ENCODE measurements around the gene OIT3. TPM values are rescaled to one million over a fixed set of nuclear protein-coding genes. Genes with fewer than 3 reads are reported as not detected.
A peak's percentile ranks its signal among the peaks of the same experiment; 100 is the strongest.

OIT3 gene
- polyA plus RNA-seq, 1 of the 3 experiments (the other 2 are of a cell fraction), result not detected

DNA sequence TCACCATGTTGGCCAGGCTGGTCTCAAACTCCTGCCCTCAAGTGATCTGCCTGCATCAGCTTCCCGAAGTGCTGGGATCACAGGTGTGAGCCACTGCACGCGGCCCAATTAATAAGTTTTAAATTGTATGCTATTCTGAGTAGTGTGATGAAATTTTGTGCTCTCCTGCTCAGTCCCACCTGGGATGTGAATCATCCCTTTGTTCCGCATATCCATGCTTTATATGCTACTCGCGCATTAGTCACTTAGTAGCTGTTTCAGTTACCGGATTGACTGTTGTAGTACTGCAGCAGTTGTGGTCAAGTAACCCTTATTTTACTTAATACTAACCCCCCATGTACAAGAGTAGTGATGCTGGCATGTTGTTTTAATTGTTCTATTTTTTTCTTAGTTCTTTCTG lies 47.3 kb upstream of the OIT3 start:
- TF ChIP-seq RAD21 (IDR thresholded peaks at IDR 0.05; ENCODE audit: low read length) (no peak), RFX5 (IDR thresholded peaks at IDR 0.05; ENCODE audit: low read length) (no peak), CHD2 (IDR thresholded peaks at IDR 0.05; ENCODE audit: low read length, partially characterized antibody) (no peak), FOSL2 (IDR thresholded peaks at IDR 0.05; ENCODE audit: borderline replicate concordance, low read depth) (peak; percentile 81), NRF1 (IDR thresholded peaks at IDR 0.05; ENCODE audit: low read depth, low read length) (no peak), TEAD4 (IDR thresholded peaks at IDR 0.05; ENCODE audit: borderline replicate concordance, insufficient read depth) (no peak), JUND (IDR thresholded peaks at IDR 0.05) (peak; percentile 61), RCOR1 (IDR thresholded peaks at IDR 0.05; ENCODE audit: low read length) (no peak), EP300 (IDR thresholded peaks at IDR 0.05; ENCODE audit: borderline replicate concordance in 1 of 2, low read depth in 1 of 2, low read length in 1 of 2) (no peak), MEF2A (IDR thresholded peaks at IDR 0.05; ENCODE audit: borderline replicate concordance, low read depth) (no peak), TCF12 (IDR thresholded peaks at IDR 0.05) (peak; percentile 46; the same call in 1 of the 2 replicates), SMC3 (IDR thresholded peaks at IDR 0.05; ENCODE audit: low read depth, low read length) (no peak), GABPA (IDR thresholded peaks at IDR 0.05; ENCODE audit: low read depth) (no peak), FOXM1 (IDR thresholded peaks at IDR 0.05; ENCODE audit: low read depth) (no peak), POLR2AphosphoS5 (IDR thresholded peaks at IDR 0.05; ENCODE audit: low read depth, low read length) (no peak), MXI1 (IDR thresholded peaks at IDR 0.05; ENCODE audit: low read depth, low read length) (no peak), TAF1 (IDR thresholded peaks at IDR 0.05; ENCODE audit: borderline replicate concordance, low read depth, low read length) (no peak)
- TF ChIP-seq, protein P1, sequence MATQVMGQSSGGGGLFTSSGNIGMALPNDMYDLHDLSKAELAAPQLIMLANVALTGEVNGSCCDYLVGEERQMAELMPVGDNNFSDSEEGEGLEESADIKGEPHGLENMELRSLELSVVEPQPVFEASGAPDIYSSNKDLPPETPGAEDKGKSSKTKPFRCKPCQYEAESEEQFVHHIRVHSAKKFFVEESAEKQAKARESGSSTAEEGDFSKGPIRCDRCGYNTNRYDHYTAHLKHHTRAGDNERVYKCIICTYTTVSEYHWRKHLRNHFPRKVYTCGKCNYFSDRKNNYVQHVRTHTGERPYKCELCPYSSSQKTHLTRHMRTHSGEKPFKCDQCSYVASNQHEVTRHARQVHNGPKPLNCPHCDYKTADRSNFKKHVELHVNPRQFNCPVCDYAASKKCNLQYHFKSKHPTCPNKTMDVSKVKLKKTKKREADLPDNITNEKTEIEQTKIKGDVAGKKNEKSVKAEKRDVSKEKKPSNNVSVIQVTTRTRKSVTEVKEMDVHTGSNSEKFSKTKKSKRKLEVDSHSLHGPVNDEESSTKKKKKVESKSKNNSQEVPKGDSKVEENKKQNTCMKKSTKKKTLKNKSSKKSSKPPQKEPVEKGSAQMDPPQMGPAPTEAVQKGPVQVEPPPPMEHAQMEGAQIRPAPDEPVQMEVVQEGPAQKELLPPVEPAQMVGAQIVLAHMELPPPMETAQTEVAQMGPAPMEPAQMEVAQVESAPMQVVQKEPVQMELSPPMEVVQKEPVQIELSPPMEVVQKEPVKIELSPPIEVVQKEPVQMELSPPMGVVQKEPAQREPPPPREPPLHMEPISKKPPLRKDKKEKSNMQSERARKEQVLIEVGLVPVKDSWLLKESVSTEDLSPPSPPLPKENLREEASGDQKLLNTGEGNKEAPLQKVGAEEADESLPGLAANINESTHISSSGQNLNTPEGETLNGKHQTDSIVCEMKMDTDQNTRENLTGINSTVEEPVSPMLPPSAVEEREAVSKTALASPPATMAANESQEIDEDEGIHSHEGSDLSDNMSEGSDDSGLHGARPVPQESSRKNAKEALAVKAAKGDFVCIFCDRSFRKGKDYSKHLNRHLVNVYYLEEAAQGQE (IDR thresholded peaks at IDR 0.05; ENCODE audit: low read depth, low read length), result no peak
- TF ChIP-seq, protein P2, sequence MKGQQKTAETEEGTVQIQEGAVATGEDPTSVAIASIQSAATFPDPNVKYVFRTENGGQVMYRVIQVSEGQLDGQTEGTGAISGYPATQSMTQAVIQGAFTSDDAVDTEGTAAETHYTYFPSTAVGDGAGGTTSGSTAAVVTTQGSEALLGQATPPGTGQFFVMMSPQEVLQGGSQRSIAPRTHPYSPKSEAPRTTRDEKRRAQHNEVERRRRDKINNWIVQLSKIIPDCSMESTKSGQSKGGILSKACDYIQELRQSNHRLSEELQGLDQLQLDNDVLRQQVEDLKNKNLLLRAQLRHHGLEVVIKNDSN (IDR thresholded peaks at IDR 0.05; ENCODE audit: borderline replicate concordance, low read depth), result no peak
- TF ChIP-seq, protein P3, sequence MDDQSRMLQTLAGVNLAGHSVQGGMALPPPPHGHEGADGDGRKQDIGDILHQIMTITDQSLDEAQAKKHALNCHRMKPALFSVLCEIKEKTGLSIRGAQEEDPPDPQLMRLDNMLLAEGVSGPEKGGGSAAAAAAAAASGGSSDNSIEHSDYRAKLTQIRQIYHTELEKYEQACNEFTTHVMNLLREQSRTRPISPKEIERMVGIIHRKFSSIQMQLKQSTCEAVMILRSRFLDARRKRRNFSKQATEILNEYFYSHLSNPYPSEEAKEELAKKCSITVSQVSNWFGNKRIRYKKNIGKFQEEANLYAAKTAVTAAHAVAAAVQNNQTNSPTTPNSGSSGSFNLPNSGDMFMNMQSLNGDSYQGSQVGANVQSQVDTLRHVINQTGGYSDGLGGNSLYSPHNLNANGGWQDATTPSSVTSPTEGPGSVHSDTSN (IDR thresholded peaks at IDR 0.05), result no peak
- TF ChIP-seq, protein P4, sequence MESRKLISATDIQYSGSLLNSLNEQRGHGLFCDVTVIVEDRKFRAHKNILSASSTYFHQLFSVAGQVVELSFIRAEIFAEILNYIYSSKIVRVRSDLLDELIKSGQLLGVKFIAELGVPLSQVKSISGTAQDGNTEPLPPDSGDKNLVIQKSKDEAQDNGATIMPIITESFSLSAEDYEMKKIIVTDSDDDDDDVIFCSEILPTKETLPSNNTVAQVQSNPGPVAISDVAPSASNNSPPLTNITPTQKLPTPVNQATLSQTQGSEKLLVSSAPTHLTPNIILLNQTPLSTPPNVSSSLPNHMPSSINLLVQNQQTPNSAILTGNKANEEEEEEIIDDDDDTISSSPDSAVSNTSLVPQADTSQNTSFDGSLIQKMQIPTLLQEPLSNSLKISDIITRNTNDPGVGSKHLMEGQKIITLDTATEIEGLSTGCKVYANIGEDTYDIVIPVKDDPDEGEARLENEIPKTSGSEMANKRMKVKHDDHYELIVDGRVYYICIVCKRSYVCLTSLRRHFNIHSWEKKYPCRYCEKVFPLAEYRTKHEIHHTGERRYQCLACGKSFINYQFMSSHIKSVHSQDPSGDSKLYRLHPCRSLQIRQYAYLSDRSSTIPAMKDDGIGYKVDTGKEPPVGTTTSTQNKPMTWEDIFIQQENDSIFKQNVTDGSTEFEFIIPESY (IDR thresholded peaks at IDR 0.05; ENCODE audit: borderline replicate concordance, low read depth), result no peak
- TF ChIP-seq, protein P5, sequence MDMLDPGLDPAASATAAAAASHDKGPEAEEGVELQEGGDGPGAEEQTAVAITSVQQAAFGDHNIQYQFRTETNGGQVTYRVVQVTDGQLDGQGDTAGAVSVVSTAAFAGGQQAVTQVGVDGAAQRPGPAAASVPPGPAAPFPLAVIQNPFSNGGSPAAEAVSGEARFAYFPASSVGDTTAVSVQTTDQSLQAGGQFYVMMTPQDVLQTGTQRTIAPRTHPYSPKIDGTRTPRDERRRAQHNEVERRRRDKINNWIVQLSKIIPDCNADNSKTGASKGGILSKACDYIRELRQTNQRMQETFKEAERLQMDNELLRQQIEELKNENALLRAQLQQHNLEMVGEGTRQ (IDR thresholded peaks at IDR 0.05; ENCODE audit: borderline replicate concordance, low read depth, low read length), result no peak
- H3F3A ChIP-seq (replicated peaks; ENCODE audit: insufficient read depth), result peaks cover 5% of the 10 kb centered on the region
- H4K20me1 ChIP-seq (ENCODE audit: insufficient read depth), result no peaks in the 10 kb centered on the region
- no peaks in the 10 kb centered on the region for H3K79me2 ChIP-seq (ENCODE audit: insufficient read depth)
- DNase-seq, result no peak
- H3K9ac ChIP-seq, result no peak overlapping the region
- no peak overlapping the region for H3K4me3 ChIP-seq (ENCODE audit: low read depth in 2 of 2, low read length in 1 of 2)
- H3K4me1 ChIP-seq (ENCODE audit: control insufficient read depth in 1 of 2, insufficient read depth in 2 of 2, low read depth in 1 of 2, low read length in 1 of 2), result no peaks in the 10 kb centered on the region
- ChIA-PET POLR2A (no interaction called here), CTCF (interaction anchor here (0.6 to 1.3 kb wide), 3 partner anchors 11 to 487 kb away, joined by 3 to 5 read pairs (median 3); no protein-coding TSS in a partner anchor)
- H3K27me3 ChIP-seq (ENCODE audit: insufficient read depth), result no peaks in the 10 kb centered on the region
- no peak overlapping the region for H2AFZ ChIP-seq (ENCODE audit: low read depth)
- H3K9me3 ChIP-seq, result no peaks in the 10 kb centered on the region
- WGBS (ENCODE audit: low lambda C conversion rate), result 62% methylated on average over 7 of the region's 7 CpGs
- peaks cover 0 to 8% of the 10 kb centered on the region in 2 experiments for H3K36me3 ChIP-seq (replicated peaks in 1 of 2; ENCODE audit: control insufficient read depth in 1 of 2, insufficient read depth in 2 of 2, low read length in 1 of 2)
- no peak overlapping the region for H3K27ac ChIP-seq (ENCODE audit: low read depth in 2 of 2, low read length in 1 of 2)
- no peak overlapping the region for H3K4me2 ChIP-seq
- H3K9me2 ChIP-seq, result no peaks in the 10 kb centered on the region
